GM12872 (cell line): ENCODE results near the gene TAF6.
A peak's percentile ranks its signal among the peaks of the same experiment; 100 is the strongest.

Experiments
- TF ChIP-seq, protein P1 (sequence below): IDR thresholded peaks from 3 replicates; pipeline ENCODE4 v1.5.1; 2011; ENCODE audit warnings: low read depth, mild to moderate bottlenecking, low read length, moderate library complexity; ENCODE audit not compliant: insufficient read depth

Gene TAF6

DNA sequence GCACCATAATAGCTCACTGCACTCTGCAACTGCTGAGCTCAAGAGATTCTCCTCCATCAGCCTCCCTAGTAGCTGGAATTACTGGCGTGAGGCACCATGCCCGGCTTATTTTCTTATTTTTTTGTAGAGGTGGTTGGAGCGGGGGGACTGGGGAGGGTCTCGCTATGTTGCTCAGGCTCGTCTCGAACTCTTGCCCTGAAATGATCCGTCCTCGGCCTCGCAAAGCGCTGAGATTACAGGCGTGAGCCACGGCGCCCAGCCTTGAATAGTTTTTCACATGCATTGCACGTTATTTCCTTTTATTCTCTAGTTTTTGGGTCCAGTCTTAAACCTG, 29.0 kb upstream of the TAF6 start:
- TF ChIP-seq, protein P1, sequence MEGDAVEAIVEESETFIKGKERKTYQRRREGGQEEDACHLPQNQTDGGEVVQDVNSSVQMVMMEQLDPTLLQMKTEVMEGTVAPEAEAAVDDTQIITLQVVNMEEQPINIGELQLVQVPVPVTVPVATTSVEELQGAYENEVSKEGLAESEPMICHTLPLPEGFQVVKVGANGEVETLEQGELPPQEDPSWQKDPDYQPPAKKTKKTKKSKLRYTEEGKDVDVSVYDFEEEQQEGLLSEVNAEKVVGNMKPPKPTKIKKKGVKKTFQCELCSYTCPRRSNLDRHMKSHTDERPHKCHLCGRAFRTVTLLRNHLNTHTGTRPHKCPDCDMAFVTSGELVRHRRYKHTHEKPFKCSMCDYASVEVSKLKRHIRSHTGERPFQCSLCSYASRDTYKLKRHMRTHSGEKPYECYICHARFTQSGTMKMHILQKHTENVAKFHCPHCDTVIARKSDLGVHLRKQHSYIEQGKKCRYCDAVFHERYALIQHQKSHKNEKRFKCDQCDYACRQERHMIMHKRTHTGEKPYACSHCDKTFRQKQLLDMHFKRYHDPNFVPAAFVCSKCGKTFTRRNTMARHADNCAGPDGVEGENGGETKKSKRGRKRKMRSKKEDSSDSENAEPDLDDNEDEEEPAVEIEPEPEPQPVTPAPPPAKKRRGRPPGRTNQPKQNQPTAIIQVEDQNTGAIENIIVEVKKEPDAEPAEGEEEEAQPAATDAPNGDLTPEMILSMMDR = no peak

- TF ChIP-seq, protein P1 = no peak
Measured at GRCh38 chr7:100147278-100147677, 28.1 kb upstream of the TAF6 start.

- TF ChIP-seq, protein P1 = no peak
Measured at GRCh38 chr7:100142461-100142860, 23.3 kb upstream of the TAF6 start.

DNA sequence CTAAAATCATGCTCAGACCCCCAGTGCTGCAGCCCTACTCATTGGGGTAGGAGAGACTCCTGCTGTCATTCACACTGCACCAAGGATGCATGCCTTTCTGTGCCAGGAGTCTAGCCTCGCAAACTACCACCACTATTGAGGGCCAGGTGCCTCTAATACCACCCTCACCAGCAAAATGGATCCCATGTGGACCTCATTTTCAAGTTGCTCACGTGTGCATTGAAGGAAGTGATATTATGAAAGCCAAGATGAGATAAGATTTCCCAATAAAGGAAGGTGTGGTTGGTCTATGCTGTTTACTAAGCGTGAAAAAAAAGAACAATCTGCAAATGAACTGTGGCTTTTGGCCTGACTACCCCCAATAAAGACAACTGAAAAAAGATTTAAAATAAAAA, 22.4 kb upstream of the TAF6 start:
- TF ChIP-seq, protein P1 = no peak

DNA sequence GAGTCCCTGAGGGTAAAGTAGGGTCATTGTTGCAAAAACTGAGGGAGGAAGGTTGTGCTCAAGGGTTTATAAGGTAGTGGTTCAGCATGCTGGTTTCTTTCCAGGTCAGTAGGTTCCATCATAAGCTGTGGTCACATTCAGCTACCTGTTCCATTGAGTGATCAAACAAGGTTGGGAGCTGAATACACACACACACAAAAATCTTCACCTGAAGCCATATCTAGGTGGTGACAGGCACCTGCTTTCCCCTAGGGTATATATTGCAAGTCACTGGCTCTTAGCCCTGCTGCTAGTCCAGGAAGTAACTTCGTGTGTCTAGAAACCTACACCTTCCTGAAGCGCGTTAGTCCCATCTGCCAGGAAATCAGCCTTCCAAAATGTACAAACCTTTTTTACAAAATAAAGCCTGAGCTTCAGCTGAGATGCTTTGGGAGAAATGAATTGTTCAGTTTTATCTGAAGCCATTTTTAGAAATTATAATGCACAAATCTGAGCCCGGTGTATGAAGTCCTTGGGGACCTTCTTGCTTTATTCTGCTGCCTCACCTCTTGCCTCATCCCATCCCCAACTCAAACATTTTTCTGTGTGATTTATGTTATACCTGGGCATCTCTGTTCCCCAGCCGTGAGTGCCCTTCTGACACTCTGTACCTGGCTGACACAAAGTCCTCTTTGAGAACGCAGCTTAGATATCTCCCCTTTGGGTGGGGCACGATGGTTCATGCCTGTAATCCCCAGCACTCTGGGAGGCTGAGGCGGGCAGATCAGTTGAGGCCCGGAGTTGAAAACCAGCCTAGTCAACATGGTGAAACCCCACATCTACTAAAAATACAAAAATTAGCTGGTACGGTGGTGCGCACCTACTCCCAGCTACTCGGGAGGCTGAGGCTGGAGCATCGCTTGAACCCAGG, 18.9 kb upstream of the TAF6 start:
- TF ChIP-seq, protein P1 = no peak

DNA sequence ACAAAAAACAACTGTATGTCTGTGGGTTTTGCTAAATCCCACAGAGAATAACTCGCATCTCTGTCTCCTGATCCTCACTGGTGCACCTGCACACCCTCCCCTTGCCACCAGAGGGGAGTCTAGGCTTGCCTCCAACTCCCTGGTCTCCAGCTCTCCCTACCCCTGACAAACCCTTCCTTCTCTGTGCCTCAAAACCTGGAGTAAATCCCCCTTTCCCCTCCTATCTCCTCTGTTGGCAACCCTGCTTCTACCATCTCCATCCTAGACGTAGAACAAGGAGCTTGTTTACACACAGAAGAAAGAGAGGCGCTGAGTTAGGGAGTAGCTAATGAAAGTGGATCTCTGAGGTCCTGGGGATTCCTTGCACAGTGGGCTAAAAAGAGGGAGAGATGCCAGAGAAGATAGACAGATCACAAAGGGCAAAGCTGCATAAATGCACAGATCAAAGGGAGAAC, 13.6 kb upstream of the TAF6 start:
- TF ChIP-seq, protein P1 = peak; percentile 99

DNA sequence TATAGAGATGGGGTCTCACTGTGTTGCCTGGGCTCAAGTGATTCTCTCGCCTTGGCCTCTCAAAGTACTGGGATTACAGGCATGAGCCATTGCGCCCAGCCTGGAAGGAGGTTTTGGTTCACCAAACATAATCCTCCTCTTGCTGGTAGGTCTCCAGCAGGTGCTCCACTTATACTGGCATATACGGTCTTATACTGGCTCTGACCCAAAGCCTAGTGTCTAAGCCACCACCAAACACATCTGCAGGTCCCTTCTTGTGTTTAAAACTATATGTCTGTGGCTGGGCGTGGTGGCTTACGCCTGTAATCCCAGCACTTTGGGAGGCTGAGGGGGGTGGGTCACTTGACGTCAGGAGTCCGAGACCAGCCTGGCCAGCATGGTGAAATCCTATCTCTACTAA, 13.0 kb upstream of the TAF6 start:
- TF ChIP-seq, protein P1 = no peak
